Measurements from ENCODE around the gene MEFV. TPM values are rescaled to one million over a fixed set of nuclear protein-coding genes. Genes with fewer than 3 reads are reported as not detected.

The MEFV gene
- total and polyA plus RNA-seq, 2 of the 4 experiments (the other 2 are of a cell fraction): not detected

- dilution Hi-C loops (cut with HindIII; ENCODE audit: low sequenced_read_pairs, unreplicated experiment): no loop called here
- POLR2A ChIA-PET (ENCODE audit: unreplicated experiment): no interaction called here
- ATAC-seq (ENCODE audit: low read depth): no peak
- no peak overlapping the region for H3K4me2 ChIP-seq (ENCODE audit: low read depth, low read length)
- BruUV-seq (replicated peaks): no TSS peak
- no peaks in the 10 kb centered on the region for H3K9me1 ChIP-seq (ENCODE audit: insufficient read depth, low read length)
- no peak overlapping the region for H2BK20ac ChIP-seq (ENCODE audit: low read depth, low read length)
- no peak overlapping the region for H4K91ac ChIP-seq (ENCODE audit: insufficient read depth, low read depth, low read length)
- no peak overlapping the region for H3K9ac ChIP-seq (ENCODE audit: low read depth, low read length)
- H3K4me1 ChIP-seq (ENCODE audit: control insufficient read depth, insufficient read depth, low read length): no peaks in the 10 kb centered on the region
- CTCF ChIA-PET: no interaction called here
- H3K18ac ChIP-seq (ENCODE audit: low read depth, low read length): no peak overlapping the region
- H3K23ac ChIP-seq (ENCODE audit: low read depth, low read length): no peak overlapping the region
- H2AK9ac ChIP-seq (replicated peaks; ENCODE audit: low read depth, low read length, poor library complexity): no peak overlapping the region
- H4K20me1 ChIP-seq (ENCODE audit: insufficient read depth, low read length): no peaks in the 10 kb centered on the region
- no peak overlapping the region for H2BK5ac ChIP-seq (ENCODE audit: low read depth, low read length, poor library complexity, severe bottlenecking)
- no peaks in the 10 kb centered on the region for H3K36me3 ChIP-seq (ENCODE audit: control insufficient read depth, insufficient read depth, low read length)
- no peak overlapping the region for H2AFZ ChIP-seq (replicated peaks; ENCODE audit: low read length, poor library complexity)
- H3K14ac ChIP-seq (replicated peaks; ENCODE audit: low read depth, low read length): no peak overlapping the region
- H3K9me3 ChIP-seq (ENCODE audit: control insufficient read depth, insufficient read depth, low read length): no peaks in the 10 kb centered on the region
- in situ Hi-C loops (cut with MboI; ENCODE audit: low sequenced_read_pairs): no loop called here
- H3K56ac ChIP-seq (ENCODE audit: extremely low read depth, insufficient read depth, low read length): no peak overlapping the region
- no peak overlapping the region for H3K4me3 ChIP-seq (ENCODE audit: insufficient read depth, low read depth, low read length)
- no peak overlapping the region for H3K4ac ChIP-seq (ENCODE audit: low read depth, low read length)
- no peak overlapping the region for H4K8ac ChIP-seq (ENCODE audit: low read depth in 2 of 2, low read length in 2 of 2)
- no peak overlapping the region for H2AK5ac ChIP-seq (ENCODE audit: low read depth, low read length)
- H4K5ac ChIP-seq (ENCODE audit: low read depth, low read length): no peak overlapping the region
- no peak overlapping the region for H2BK120ac ChIP-seq (ENCODE audit: low read depth, low read length)
- no peak overlapping the region for H2BK15ac ChIP-seq (ENCODE audit: low read depth, low read length)
- intact Hi-C loops (cut with micrococcal nuclease): no loop called here
- no peak overlapping the region for H3K27ac ChIP-seq (ENCODE audit: insufficient read depth, low read length)
- no peak for DNase-seq
- peaks cover 3% of the 10 kb centered on the region for H3K27me3 ChIP-seq (ENCODE audit: control insufficient read depth, insufficient read depth, low read length)
- no peaks in the 10 kb centered on the region for H3K79me1 ChIP-seq (ENCODE audit: low read depth in 1 of 2, low read length in 2 of 2)
- TF ChIP-seq BHLHE40 (IDR thresholded peaks at IDR 0.05; ENCODE audit: low read depth, low read length) (no peak), FOS (IDR thresholded peaks at IDR 0.05; ENCODE audit: low read depth, low read length) (no peak), CEBPB (IDR thresholded peaks at IDR 0.05; ENCODE audit: low read depth, low read length) (no peak), POLR2A (IDR thresholded peaks at IDR 0.05; ENCODE audit: low read depth, low read length) (no peak), CHD1 (IDR thresholded peaks at IDR 0.05; ENCODE audit: low read depth, low read length) (no peak), RFX5 (IDR thresholded peaks at IDR 0.05; ENCODE audit: low read depth, low read length) (no peak), RCOR1 (IDR thresholded peaks at IDR 0.05; ENCODE audit: insufficient replicate concordance, low read length) (no peak), USF2 (IDR thresholded peaks at IDR 0.05; ENCODE audit: low read depth, low read length) (no peak), MXI1 (IDR thresholded peaks at IDR 0.05; ENCODE audit: borderline replicate concordance, low read depth, low read length) (no peak), MAFK (IDR thresholded peaks at IDR 0.05; ENCODE audit: low read depth, low read length) (no peak)
- TF ChIP-seq, protein P1, sequence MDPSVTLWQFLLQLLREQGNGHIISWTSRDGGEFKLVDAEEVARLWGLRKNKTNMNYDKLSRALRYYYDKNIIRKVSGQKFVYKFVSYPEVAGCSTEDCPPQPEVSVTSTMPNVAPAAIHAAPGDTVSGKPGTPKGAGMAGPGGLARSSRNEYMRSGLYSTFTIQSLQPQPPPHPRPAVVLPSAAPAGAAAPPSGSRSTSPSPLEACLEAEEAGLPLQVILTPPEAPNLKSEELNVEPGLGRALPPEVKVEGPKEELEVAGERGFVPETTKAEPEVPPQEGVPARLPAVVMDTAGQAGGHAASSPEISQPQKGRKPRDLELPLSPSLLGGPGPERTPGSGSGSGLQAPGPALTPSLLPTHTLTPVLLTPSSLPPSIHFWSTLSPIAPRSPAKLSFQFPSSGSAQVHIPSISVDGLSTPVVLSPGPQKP (IDR thresholded peaks at IDR 0.05; ENCODE audit: borderline replicate concordance, low read depth, low read length): no peak
- TF ChIP-seq, protein P2, sequence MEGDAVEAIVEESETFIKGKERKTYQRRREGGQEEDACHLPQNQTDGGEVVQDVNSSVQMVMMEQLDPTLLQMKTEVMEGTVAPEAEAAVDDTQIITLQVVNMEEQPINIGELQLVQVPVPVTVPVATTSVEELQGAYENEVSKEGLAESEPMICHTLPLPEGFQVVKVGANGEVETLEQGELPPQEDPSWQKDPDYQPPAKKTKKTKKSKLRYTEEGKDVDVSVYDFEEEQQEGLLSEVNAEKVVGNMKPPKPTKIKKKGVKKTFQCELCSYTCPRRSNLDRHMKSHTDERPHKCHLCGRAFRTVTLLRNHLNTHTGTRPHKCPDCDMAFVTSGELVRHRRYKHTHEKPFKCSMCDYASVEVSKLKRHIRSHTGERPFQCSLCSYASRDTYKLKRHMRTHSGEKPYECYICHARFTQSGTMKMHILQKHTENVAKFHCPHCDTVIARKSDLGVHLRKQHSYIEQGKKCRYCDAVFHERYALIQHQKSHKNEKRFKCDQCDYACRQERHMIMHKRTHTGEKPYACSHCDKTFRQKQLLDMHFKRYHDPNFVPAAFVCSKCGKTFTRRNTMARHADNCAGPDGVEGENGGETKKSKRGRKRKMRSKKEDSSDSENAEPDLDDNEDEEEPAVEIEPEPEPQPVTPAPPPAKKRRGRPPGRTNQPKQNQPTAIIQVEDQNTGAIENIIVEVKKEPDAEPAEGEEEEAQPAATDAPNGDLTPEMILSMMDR (conservative IDR thresholded peaks at IDR 0.05; ENCODE audit: low read depth, low read length): no peak
Measured at GRCh38 chr16:3274947-3275346, 18.5 kb upstream of the MEFV start.

All from IMR-90 (cell line).